Measurements from ENCODE around the gene C10orf62. TPM values are rescaled to one million over a fixed set of nuclear protein-coding genes. Genes with fewer than 3 reads are reported as not detected.

The C10orf62 gene
- total RNA-seq, 1 experiment from 2014 or later: not detected

DNA sequence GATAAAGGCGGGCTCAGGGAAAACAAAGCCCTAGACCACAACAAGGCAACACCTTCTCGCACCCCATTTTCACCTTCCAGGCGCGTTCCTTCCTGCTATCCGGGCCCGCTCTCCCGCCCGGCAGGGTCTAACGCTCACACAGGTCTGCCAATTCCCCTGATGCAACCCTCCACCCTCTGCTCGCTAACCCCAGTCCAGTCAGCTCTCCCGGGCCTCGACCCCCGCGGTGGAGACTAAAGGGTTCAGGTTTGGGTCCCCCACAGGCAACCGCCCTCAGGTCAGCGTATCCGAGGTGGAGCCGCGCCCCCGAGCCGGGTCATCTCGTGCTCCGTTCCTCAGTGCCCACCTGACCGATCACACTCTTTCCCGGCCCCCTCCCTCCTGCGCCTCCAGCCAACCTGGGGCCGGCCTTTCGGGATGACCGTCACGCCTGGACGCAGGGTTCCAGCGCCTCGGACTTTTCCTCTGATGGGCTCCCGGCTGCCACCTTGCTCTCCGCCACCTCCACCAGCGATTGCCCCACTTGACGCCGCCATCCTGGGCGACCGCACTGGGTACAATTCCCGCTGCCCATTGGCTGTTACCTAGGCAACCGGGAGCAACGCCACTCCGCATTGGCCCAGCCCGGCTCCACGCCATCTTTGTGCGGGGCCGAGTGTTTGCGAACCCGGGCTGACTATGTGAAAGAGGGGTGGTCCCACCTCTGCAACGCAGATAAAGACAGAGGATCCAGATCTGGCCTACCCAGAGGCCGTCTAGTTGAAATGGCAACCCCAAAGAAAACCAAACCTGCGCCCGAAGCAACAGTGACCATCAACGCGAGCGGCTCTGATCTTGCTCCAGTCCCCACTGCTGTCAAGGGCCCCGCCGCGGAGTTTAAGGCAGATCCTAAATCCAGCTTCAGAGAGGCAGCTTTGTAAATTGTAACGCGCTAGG is 43.7 kb downstream of the C10orf62 start, which contains the start of gene MORN4 (continued):
- TF ChIP-seq, protein P1, sequence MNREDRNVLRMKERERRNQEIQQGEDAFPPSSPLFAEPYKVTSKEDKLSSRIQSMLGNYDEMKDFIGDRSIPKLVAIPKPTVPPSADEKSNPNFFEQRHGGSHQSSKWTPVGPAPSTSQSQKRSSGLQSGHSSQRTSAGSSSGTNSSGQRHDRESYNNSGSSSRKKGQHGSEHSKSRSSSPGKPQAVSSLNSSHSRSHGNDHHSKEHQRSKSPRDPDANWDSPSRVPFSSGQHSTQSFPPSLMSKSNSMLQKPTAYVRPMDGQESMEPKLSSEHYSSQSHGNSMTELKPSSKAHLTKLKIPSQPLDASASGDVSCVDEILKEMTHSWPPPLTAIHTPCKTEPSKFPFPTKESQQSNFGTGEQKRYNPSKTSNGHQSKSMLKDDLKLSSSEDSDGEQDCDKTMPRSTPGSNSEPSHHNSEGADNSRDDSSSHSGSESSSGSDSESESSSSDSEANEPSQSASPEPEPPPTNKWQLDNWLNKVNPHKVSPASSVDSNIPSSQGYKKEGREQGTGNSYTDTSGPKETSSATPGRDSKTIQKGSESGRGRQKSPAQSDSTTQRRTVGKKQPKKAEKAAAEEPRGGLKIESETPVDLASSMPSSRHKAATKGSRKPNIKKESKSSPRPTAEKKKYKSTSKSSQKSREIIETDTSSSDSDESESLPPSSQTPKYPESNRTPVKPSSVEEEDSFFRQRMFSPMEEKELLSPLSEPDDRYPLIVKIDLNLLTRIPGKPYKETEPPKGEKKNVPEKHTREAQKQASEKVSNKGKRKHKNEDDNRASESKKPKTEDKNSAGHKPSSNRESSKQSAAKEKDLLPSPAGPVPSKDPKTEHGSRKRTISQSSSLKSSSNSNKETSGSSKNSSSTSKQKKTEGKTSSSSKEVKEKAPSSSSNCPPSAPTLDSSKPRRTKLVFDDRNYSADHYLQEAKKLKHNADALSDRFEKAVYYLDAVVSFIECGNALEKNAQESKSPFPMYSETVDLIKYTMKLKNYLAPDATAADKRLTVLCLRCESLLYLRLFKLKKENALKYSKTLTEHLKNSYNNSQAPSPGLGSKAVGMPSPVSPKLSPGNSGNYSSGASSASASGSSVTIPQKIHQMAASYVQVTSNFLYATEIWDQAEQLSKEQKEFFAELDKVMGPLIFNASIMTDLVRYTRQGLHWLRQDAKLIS (CRISPR knock-in tag; IDR thresholded peaks at IDR 0.05; ENCODE audit: borderline replicate concordance): no peak
- TF ChIP-seq, protein P2, sequence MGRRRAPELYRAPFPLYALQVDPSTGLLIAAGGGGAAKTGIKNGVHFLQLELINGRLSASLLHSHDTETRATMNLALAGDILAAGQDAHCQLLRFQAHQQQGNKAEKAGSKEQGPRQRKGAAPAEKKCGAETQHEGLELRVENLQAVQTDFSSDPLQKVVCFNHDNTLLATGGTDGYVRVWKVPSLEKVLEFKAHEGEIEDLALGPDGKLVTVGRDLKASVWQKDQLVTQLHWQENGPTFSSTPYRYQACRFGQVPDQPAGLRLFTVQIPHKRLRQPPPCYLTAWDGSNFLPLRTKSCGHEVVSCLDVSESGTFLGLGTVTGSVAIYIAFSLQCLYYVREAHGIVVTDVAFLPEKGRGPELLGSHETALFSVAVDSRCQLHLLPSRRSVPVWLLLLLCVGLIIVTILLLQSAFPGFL (CRISPR knock-in tag; IDR thresholded peaks at IDR 0.05; ENCODE audit: borderline replicate concordance): no peak
- TF ChIP-seq ZBTB21 (CRISPR knock-in tag; IDR thresholded peaks at IDR 0.05; ENCODE audit: borderline replicate concordance) (0 out of 2 replicates have a peak, but pooled peaks have one; percentile 44), NFYB (CRISPR knock-in tag; conservative IDR thresholded peaks at IDR 0.05; ENCODE audit: low read depth) (peak; percentile 96), NR1H2 (CRISPR knock-in tag; IDR thresholded peaks at IDR 0.05) (no peak), ESRRA (CRISPR knock-in tag; IDR thresholded peaks at IDR 0.05; ENCODE audit: borderline replicate concordance) (no peak), ZNF219 (CRISPR knock-in tag; IDR thresholded peaks at IDR 0.05; ENCODE audit: borderline replicate concordance) (no peak), FOXP1 (CRISPR knock-in tag; IDR thresholded peaks at IDR 0.05; ENCODE audit: borderline replicate concordance) (no peak), SMAD3 (CRISPR knock-in tag; IDR thresholded peaks at IDR 0.05; ENCODE audit: borderline replicate concordance) (no peak), ZNF671 (CRISPR knock-in tag; IDR thresholded peaks at IDR 0.05) (no peak), HMGA2 (CRISPR knock-in tag; IDR thresholded peaks at IDR 0.05) (no peak), IRF2 (CRISPR knock-in tag; IDR thresholded peaks at IDR 0.05; ENCODE audit: borderline replicate concordance, low read depth) (no peak), SP1 (CRISPR knock-in tag; conservative IDR thresholded peaks at IDR 0.05) (peak; percentile 57), OVOL2 (CRISPR knock-in tag; IDR thresholded peaks at IDR 0.05; ENCODE audit: borderline replicate concordance) (no peak), RORB (CRISPR knock-in tag; IDR thresholded peaks at IDR 0.05) (no peak), NFE2L1 (CRISPR knock-in tag; IDR thresholded peaks at IDR 0.05) (no peak), SMAD4 (CRISPR knock-in tag; IDR thresholded peaks at IDR 0.05) (no peak), ZNF416 (CRISPR knock-in tag; IDR thresholded peaks at IDR 0.05) (no peak), TCF7 (CRISPR knock-in tag; IDR thresholded peaks at IDR 0.05; ENCODE audit: low read depth) (no peak), SOX15 (CRISPR knock-in tag; IDR thresholded peaks at IDR 0.05) (no peak), PRRX2 (CRISPR knock-in tag; IDR thresholded peaks at IDR 0.05) (no peak)
- TF ChIP-seq, protein P3, sequence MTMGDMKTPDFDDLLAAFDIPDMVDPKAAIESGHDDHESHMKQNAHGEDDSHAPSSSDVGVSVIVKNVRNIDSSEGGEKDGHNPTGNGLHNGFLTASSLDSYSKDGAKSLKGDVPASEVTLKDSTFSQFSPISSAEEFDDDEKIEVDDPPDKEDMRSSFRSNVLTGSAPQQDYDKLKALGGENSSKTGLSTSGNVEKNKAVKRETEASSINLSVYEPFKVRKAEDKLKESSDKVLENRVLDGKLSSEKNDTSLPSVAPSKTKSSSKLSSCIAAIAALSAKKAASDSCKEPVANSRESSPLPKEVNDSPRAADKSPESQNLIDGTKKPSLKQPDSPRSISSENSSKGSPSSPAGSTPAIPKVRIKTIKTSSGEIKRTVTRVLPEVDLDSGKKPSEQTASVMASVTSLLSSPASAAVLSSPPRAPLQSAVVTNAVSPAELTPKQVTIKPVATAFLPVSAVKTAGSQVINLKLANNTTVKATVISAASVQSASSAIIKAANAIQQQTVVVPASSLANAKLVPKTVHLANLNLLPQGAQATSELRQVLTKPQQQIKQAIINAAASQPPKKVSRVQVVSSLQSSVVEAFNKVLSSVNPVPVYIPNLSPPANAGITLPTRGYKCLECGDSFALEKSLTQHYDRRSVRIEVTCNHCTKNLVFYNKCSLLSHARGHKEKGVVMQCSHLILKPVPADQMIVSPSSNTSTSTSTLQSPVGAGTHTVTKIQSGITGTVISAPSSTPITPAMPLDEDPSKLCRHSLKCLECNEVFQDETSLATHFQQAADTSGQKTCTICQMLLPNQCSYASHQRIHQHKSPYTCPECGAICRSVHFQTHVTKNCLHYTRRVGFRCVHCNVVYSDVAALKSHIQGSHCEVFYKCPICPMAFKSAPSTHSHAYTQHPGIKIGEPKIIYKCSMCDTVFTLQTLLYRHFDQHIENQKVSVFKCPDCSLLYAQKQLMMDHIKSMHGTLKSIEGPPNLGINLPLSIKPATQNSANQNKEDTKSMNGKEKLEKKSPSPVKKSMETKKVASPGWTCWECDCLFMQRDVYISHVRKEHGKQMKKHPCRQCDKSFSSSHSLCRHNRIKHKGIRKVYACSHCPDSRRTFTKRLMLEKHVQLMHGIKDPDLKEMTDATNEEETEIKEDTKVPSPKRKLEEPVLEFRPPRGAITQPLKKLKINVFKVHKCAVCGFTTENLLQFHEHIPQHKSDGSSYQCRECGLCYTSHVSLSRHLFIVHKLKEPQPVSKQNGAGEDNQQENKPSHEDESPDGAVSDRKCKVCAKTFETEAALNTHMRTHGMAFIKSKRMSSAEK (CRISPR knock-in tag; IDR thresholded peaks at IDR 0.05; ENCODE audit: borderline replicate concordance): no peak
- TF ChIP-seq, protein P4, sequence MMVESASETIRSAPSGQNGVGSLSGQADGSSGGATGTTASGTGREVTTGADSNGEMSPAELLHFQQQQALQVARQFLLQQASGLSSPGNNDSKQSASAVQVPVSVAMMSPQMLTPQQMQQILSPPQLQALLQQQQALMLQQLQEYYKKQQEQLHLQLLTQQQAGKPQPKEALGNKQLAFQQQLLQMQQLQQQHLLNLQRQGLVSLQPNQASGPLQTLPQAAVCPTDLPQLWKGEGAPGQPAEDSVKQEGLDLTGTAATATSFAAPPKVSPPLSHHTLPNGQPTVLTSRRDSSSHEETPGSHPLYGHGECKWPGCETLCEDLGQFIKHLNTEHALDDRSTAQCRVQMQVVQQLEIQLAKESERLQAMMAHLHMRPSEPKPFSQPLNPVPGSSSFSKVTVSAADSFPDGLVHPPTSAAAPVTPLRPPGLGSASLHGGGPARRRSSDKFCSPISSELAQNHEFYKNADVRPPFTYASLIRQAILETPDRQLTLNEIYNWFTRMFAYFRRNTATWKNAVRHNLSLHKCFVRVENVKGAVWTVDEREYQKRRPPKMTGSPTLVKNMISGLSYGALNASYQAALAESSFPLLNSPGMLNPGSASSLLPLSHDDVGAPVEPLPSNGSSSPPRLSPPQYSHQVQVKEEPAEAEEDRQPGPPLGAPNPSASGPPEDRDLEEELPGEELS (CRISPR knock-in tag; IDR thresholded peaks at IDR 0.05): 0 out of 2 replicates have a peak, but pooled peaks have one; percentile 41
- TF ChIP-seq, protein P5, sequence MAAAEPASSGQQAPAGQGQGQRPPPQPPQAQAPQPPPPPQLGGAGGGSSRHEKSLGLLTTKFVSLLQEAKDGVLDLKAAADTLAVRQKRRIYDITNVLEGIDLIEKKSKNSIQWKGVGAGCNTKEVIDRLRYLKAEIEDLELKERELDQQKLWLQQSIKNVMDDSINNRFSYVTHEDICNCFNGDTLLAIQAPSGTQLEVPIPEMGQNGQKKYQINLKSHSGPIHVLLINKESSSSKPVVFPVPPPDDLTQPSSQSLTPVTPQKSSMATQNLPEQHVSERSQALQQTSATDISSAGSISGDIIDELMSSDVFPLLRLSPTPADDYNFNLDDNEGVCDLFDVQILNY (CRISPR knock-in tag; IDR thresholded peaks at IDR 0.05): peak; percentile 58; the same call in 1 of the 2 replicates
- TF ChIP-seq, protein P6, sequence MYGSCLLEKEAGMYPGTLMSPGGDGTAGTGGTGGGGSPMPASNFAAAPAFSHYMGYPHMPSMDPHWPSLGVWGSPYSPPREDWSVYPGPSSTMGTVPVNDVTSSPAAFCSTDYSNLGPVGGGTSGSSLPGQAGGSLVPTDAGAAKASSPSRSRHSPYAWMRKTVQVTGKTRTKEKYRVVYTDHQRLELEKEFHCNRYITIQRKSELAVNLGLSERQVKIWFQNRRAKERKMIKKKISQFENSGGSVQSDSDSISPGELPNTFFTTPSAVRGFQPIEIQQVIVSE (CRISPR knock-in tag; IDR thresholded peaks at IDR 0.05; ENCODE audit: borderline replicate concordance): no peak

Measured in WTC11 (cell line).